BJ (cell line): ENCODE data around the gene RMND1. TPM values are rescaled to one million over a fixed set of nuclear protein-coding genes. Genes with fewer than 3 reads are reported as not detected.
A peak's percentile ranks its signal among the peaks of the same experiment; 100 is the strongest.
"Not testable (repeated sequence)": the region's sequence is repeated elsewhere in the genome, so short reads cannot be mapped to it uniquely, and the experiment has no call there.

ENCODE experiments used
- CTCF ChIA-PET: fragments of 350-600 bp; formaldehyde crosslinking; extraction: SDS; loops from one replicate; lab custom pipeline; 2021; ENCODE audit warnings: antibody characterized with exemption, inconsistent platforms; lab: Yijun Ruan, JAX
- POLR2A ChIA-PET: fragments of 300-600 bp; sonication (Branson Sonifier 250); formaldehyde crosslinking; extraction: SDS; loops from one replicate; lab custom pipeline; 2021; ENCODE audit warnings: antibody characterized with exemption; lab: Charles Lee
- DNase-seq: peaks from one replicate; pipeline ENCODE4 v3.0.0-alpha.2; 2011; ENCODE audit warnings: low read depth
- H3K27me3 ChIP-seq: 2 replicates; pipeline ENCODE4 v1.6.0; 2011; ENCODE audit warnings: low read length; ENCODE audit not compliant: control insufficient read depth, insufficient read depth
- H3K36me3 ChIP-seq: 2 replicates; pipeline ENCODE4 v1.5.1; 2011; ENCODE audit warnings: low read length; ENCODE audit not compliant: control insufficient read depth, insufficient read depth
- H3K4me3 ChIP-seq: 2 replicates; pipeline ENCODE4 v1.5.1; 2011; ENCODE audit warnings: low read depth, mild to moderate bottlenecking, control low read depth, low read length
- CTCF ChIP-seq: IDR thresholded peaks from 2 replicates; pipeline ENCODE4 v1.5.1; 2011; ENCODE audit warnings: low read depth, mild to moderate bottlenecking, control low read depth, inconsistent platforms, low read length, moderate library complexity; ENCODE audit not compliant: insufficient read depth
- polyA plus RNA-seq: library from polyadenylated mRNA; depleted of rRNA; stranded (reverse); fragments of >200 nt; gene quantifications from 2 replicates; pipeline ENCODE4 v1.2.3, GENCODE V29; 2011

RMND1 gene
- polyA plus RNA-seq, 1 experiment = 10.4 TPM

GRCh38 chr6:151452750-151453427 lies 963 bp upstream of the RMND1 start:
- H3K27me3 ChIP-seq = no peaks in the 10 kb centered on the region
- no peak for DNase-seq
- no peaks in the 10 kb centered on the region for H3K36me3 ChIP-seq
- peak overlapping the region; percentile 73 for H3K4me3 ChIP-seq
- CTCF ChIA-PET = interaction anchor here (1.0 to 2.4 kb wide), 4 partner anchors 10 to 24 kb away, joined by 3 to 7 read pairs (median 4); no protein-coding TSS in a partner anchor
- TF ChIP-seq CTCF = no peak
- POLR2A ChIA-PET = interaction anchor here (0.7 to 0.8 kb wide), 2 partner anchors 18 to 63 kb away, joined by 3 to 4 read pairs; no protein-coding TSS in a partner anchor

- TF ChIP-seq CTCF = no peak
- Histone ChIP-seq H3K36me3 (no peaks in the 10 kb centered on the region), H3K4me3 (peak overlapping the region; percentile 69), H3K27me3 (no peaks in the 10 kb centered on the region)
- no peak for DNase-seq
- ChIA-PET CTCF (interaction anchor here (0.5 to 1.7 kb wide), 6 partner anchors 10 to 189 kb away, joined by 3 to 5 read pairs (median 3); no protein-coding TSS in a partner anchor), POLR2A (interaction anchor here (0.6 kb wide), 1 partner anchor 129 kb away, joined by 3 read pairs; no protein-coding TSS in a partner anchor)
These were observed 443 bp downstream of the RMND1 start for GRCh38 chr6:151451417-151451949.

GRCh38 chr6:151450928-151451327 lies 998 bp downstream of the RMND1 start:
- CTCF ChIA-PET = interaction anchor here (0.8 to 1.7 kb wide), 3 partner anchors 9 to 45 kb away, joined by 3 to 5 read pairs (median 5); no protein-coding TSS in a partner anchor
- H3K4me3 ChIP-seq = peak overlapping the region; percentile 69
- POLR2A ChIA-PET, H3K27me3 ChIP-seq, DNase-seq, H3K36me3 ChIP-seq: not testable (repeated sequence)

GRCh38 chr6:151448623-151449022 lies 3.3 kb downstream of the RMND1 start:
- 0 out of 2 replicates have a peak, but pooled peaks have one; percentile 1 for TF ChIP-seq CTCF
- H3K4me3 ChIP-seq = no peak overlapping the region
- DNase-seq = no peak
- ChIA-PET CTCF (no interaction called here), POLR2A (no interaction called here)
- no peaks in the 10 kb centered on the region for H3K27me3 ChIP-seq
- H3K36me3 ChIP-seq = no peaks in the 10 kb centered on the region; the same call in 1 of the 2 replicates

- Histone ChIP-seq H3K4me3 (no peak overlapping the region), H3K27me3 (no peaks in the 10 kb centered on the region), H3K36me3 (peaks cover 2% of the 10 kb centered on the region)
- POLR2A ChIA-PET = no interaction called here
- CTCF ChIA-PET = interaction anchor here (1.3 to 1.5 kb wide), 2 partner anchors 24 to 826 kb away, joined by 3 to 5 read pairs; no protein-coding TSS in a partner anchor
- DNase-seq = no peak
- no peak for TF ChIP-seq CTCF
These were observed 4.7 kb downstream of the RMND1 start for GRCh38 chr6:151447237-151447636.
